Measurements from ENCODE around the gene FH.

- TF ChIP-seq, protein P1, sequence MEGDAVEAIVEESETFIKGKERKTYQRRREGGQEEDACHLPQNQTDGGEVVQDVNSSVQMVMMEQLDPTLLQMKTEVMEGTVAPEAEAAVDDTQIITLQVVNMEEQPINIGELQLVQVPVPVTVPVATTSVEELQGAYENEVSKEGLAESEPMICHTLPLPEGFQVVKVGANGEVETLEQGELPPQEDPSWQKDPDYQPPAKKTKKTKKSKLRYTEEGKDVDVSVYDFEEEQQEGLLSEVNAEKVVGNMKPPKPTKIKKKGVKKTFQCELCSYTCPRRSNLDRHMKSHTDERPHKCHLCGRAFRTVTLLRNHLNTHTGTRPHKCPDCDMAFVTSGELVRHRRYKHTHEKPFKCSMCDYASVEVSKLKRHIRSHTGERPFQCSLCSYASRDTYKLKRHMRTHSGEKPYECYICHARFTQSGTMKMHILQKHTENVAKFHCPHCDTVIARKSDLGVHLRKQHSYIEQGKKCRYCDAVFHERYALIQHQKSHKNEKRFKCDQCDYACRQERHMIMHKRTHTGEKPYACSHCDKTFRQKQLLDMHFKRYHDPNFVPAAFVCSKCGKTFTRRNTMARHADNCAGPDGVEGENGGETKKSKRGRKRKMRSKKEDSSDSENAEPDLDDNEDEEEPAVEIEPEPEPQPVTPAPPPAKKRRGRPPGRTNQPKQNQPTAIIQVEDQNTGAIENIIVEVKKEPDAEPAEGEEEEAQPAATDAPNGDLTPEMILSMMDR (conservative IDR thresholded peaks at IDR 0.05; ENCODE audit: low read depth in 2 of 2): no peak
- TF ChIP-seq ZNF114 (CRISPR knock-in tag; IDR thresholded peaks at IDR 0.05): no peak
- TF ChIP-seq EZH2phosphoT487 (IDR thresholded peaks at IDR 0.05; ENCODE audit: unreplicated experiment): no peak
- TF ChIP-seq ETS1 (IDR thresholded peaks at IDR 0.05): no peak
- TF ChIP-seq EZH2 (IDR thresholded peaks at IDR 0.05; ENCODE audit: low read depth, unreplicated experiment): no peak
- no peak for TF ChIP-seq ZNF331 (CRISPR knock-in tag; IDR thresholded peaks at IDR 0.05; ENCODE audit: low read depth)
- TF ChIP-seq REST (IDR thresholded peaks at IDR 0.05; ENCODE audit: unreplicated experiment): no peak
- TF ChIP-seq POLR2AphosphoS5 (IDR thresholded peaks at IDR 0.05; ENCODE audit: low read depth): no peak
- no peak for TF ChIP-seq STAT1 (IDR thresholded peaks at IDR 0.05; ENCODE audit: unreplicated experiment)
- no peak for TF ChIP-seq CREB1 (CRISPR knock-in tag; IDR thresholded peaks at IDR 0.05; ENCODE audit: low read depth)
- no peak for TF ChIP-seq JUNB (IDR thresholded peaks at IDR 0.05; ENCODE audit: unreplicated experiment)
- TF ChIP-seq NANOG (IDR thresholded peaks at IDR 0.05; ENCODE audit: borderline replicate concordance): no peak
Observed at GRCh38 chr1:241560849-241561187, 41.3 kb upstream of the FH start.
